ENCODE results near the gene PRIMA1.

The PRIMA1 gene

DNA sequence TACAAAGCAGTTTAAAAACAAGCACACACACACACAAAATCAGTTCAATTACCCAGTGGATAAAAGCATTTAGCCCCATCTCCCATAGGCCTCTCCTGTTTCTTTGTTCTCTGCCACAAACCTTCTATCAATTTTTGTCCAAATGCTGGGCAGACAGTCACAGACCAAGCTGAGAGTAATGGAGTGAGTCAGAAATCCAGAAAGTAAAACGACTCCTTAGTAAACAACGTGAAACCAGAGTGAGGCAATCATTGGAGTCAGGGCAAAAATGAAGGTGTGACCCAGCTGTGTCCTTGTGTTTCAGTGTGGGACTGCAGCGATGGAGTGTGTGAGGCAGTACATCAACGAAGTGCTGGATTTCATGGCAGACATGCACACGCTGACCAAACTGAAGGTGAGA is 102.0 kb downstream of the PRIMA1 start:
- no peak overlapping the region for H3K27ac ChIP-seq (ENCODE audit: low read length)
- no peak overlapping the region for H3K4me3 ChIP-seq (ENCODE audit: low read length)
- no peaks in the 10 kb centered on the region for H3K9me3 ChIP-seq (ENCODE audit: control insufficient read depth, low read depth, low read length)
- no peaks in the 10 kb centered on the region for H3K36me3 ChIP-seq (ENCODE audit: control insufficient read depth, low read depth, low read length)
- no peak overlapping the region for H3K9ac ChIP-seq (ENCODE audit: low read length)
- no peaks in the 10 kb centered on the region for H3K27me3 ChIP-seq (ENCODE audit: control insufficient read depth, insufficient read depth, low read length)
- peaks cover 44% of the 10 kb centered on the region for H3K4me1 ChIP-seq (ENCODE audit: control insufficient read depth, low read depth, low read length)

DNA sequence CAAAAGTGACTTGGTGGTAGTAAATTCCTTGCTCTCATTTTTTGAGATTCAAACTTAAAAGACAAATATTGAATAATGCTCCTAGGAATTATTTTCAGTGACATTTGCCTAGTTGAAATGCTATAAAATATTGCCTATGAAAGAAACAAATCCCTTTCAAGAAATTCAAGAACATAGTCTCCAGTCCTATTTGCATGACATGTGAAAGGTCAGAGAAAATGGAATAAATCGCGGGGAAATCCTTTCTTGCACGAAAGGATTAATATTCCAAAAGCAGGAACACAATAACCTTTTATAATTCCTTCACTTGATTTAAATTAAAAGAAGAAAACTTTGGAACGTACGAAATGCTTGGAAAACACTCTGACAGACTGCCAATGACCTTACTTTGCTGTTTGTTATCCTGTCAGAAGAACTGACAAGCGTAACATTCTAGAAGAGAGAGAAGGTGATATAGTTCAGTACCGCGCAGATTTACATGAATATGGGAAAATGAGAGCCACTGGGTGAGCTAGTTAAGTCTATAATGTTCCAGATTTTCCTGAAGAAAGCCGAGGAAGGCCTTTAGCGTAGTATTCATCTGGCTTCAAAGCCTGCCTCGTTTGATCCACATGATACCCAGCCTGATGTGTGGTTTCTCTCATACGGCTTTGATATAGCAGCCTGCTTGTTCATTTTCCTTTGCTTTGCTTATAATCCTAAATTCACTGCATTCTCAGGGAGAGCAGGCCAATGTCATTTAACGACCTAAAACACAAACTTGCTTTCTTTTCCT is 103.0 kb downstream of the PRIMA1 start:
- Histone ChIP-seq H3K9ac (ENCODE audit: low read length) (no peak overlapping the region), H3K27me3 (ENCODE audit: control insufficient read depth, insufficient read depth, low read length) (no peaks in the 10 kb centered on the region), H3K27ac (ENCODE audit: low read length) (no peak overlapping the region), H3K9me3 (ENCODE audit: control insufficient read depth, low read depth, low read length) (no peaks in the 10 kb centered on the region), H3K4me3 (ENCODE audit: low read length) (no peak overlapping the region), H3K36me3 (ENCODE audit: control insufficient read depth, low read depth, low read length) (no peaks in the 10 kb centered on the region), H3K4me1 (ENCODE audit: control insufficient read depth, low read depth, low read length) (peaks cover 44% of the 10 kb centered on the region)

DNA sequence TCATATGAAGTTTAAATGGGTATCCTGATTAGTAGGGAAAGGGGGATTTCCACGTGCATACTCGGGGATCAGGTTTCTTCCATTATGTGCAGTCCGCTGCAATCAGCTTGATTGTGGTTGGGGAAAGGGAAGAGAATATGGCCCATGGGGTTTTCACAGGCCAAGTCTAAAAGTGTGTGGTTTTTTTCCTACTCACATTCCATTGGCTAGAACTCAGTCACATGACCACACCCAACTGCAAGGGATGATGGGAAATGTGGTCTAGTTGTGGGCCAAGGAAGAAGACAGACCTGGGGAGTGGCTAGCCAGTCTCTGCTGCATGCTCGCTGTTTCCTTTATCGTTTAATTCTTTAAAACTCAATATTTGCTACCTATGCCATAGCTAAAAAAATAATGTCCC is 105.1 kb downstream of the PRIMA1 start:
- Histone ChIP-seq H3K4me1 (ENCODE audit: control insufficient read depth, low read depth, low read length) (peaks cover 29% of the 10 kb centered on the region), H3K9me3 (ENCODE audit: control insufficient read depth, low read depth, low read length) (no peaks in the 10 kb centered on the region), H3K27me3 (ENCODE audit: control insufficient read depth, insufficient read depth, low read length) (no peaks in the 10 kb centered on the region), H3K36me3 (ENCODE audit: control insufficient read depth, low read depth, low read length) (no peaks in the 10 kb centered on the region), H3K9ac (ENCODE audit: low read length) (no peak overlapping the region), H3K4me3 (ENCODE audit: low read length) (no peak overlapping the region), H3K27ac (ENCODE audit: low read length) (no peak overlapping the region)

DNA sequence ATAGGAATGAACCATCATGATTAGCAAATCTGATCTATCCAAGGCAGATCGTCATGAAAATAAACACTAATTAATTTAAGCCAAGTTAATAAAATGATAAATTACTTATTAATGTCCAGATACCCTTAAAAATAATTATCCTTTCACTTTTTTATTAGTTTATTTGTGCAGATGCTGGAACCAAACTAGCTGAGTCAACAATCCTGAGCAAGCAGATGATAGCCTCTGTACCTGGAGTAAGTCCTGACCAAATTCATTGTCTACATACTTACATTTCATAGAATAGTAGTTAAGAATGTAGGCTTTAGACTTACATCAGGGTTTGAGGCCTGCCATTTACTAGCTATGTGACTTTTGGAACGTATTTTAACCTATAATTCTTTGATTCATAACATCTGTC is 105.8 kb downstream of the PRIMA1 start:
- Histone ChIP-seq H3K36me3 (ENCODE audit: control insufficient read depth, low read depth, low read length) (no peaks in the 10 kb centered on the region), H3K4me1 (ENCODE audit: control insufficient read depth, low read depth, low read length) (peaks cover 21% of the 10 kb centered on the region), H3K27ac (ENCODE audit: low read length) (no peak overlapping the region), H3K9ac (ENCODE audit: low read length) (no peak overlapping the region), H3K9me3 (ENCODE audit: control insufficient read depth, low read depth, low read length) (no peaks in the 10 kb centered on the region), H3K4me3 (ENCODE audit: low read length) (no peak overlapping the region), H3K27me3 (ENCODE audit: control insufficient read depth, insufficient read depth, low read length) (no peaks in the 10 kb centered on the region)

DNA sequence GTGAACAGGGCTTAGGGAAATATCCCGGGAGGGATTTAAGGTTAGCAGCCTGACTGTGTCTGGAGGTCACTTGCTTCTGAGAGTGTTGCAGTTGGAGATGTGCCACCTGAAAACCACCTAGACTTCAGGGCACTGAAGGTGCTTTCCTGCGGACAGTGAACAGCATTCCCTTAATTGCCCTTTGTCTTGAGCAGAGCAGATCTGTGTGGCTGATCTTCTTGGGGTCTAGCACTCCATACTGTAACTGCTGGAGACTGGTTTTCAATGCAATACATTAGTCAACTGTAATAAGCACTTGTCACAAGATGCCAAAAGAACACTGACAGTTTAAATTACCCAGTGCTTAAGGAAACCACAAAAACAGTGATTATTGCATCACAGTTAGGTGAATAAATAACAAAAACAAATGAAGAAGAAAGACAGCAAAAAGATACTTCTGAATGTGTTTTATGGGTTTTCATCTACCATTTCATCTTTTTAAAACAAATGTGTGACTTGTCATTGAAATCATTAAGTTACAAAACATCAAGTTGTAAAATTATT is 111.8 kb downstream of the PRIMA1 start:
- Histone ChIP-seq H3K4me3 (ENCODE audit: low read length) (no peak overlapping the region), H3K9ac (ENCODE audit: low read length) (no peak overlapping the region), H3K27ac (ENCODE audit: low read length) (no peak overlapping the region), H3K27me3 (ENCODE audit: control insufficient read depth, insufficient read depth, low read length) (no peaks in the 10 kb centered on the region), H3K9me3 (ENCODE audit: control insufficient read depth, low read depth, low read length) (no peaks in the 10 kb centered on the region), H3K4me1 (ENCODE audit: control insufficient read depth, low read depth, low read length) (no peaks in the 10 kb centered on the region), H3K36me3 (ENCODE audit: control insufficient read depth, low read depth, low read length) (no peaks in the 10 kb centered on the region)

DNA sequence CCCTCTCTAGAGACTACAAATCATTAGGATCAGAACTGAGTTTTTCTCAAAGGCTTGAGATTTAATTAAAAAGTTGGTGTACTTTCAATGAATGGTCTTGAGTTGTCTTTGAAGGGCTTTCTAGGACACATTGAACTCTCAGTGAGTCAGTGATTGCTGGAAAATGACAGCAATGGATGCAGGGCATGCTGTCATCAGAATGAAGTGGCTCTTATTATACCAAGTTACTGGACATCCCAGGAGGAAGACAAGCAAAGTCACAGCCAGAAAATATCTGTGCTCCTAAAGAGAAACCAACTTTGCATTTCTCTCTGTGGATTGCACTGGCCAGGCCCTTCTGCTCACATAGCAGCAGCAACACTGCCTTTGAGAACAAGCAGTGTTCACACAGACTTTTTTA is 112.6 kb downstream of the PRIMA1 start:
- Histone ChIP-seq H3K27ac (ENCODE audit: low read length) (no peak overlapping the region), H3K36me3 (ENCODE audit: control insufficient read depth, low read depth, low read length) (no peaks in the 10 kb centered on the region), H3K9ac (ENCODE audit: low read length) (no peak overlapping the region), H3K9me3 (ENCODE audit: control insufficient read depth, low read depth, low read length) (no peaks in the 10 kb centered on the region), H3K4me1 (ENCODE audit: control insufficient read depth, low read depth, low read length) (no peaks in the 10 kb centered on the region), H3K27me3 (ENCODE audit: control insufficient read depth, insufficient read depth, low read length) (no peaks in the 10 kb centered on the region), H3K4me3 (ENCODE audit: low read length) (no peak overlapping the region)

DNA sequence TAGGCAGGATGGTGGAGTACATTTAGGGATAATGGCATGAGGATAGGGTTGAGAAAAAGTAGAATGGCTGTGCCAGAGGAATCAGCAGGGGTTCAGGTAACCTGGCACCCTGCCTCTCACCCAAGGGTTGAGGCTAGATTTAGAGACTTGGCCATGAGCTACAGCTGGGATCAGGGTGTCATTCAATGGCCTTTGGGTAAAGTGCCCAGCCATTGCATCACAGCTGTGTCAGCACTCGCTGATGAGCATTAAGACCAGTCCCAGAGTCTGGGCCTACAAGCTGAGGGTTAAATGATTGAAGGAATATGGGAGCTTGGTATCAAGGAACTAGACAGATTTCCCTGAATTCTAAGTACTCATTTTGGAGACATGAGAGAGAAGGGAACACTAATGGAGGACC is 113.9 kb downstream of the PRIMA1 start:
- H3K4me1 ChIP-seq (ENCODE audit: control insufficient read depth, low read depth, low read length): no peaks in the 10 kb centered on the region
- H3K9ac ChIP-seq (ENCODE audit: low read length): no peak overlapping the region
- no peak overlapping the region for H3K27ac ChIP-seq (ENCODE audit: low read length)
- no peaks in the 10 kb centered on the region for H3K9me3 ChIP-seq (ENCODE audit: control insufficient read depth, low read depth, low read length)
- H3K36me3 ChIP-seq (ENCODE audit: control insufficient read depth, low read depth, low read length): no peaks in the 10 kb centered on the region
- no peaks in the 10 kb centered on the region for H3K27me3 ChIP-seq (ENCODE audit: control insufficient read depth, insufficient read depth, low read length)
- H3K4me3 ChIP-seq (ENCODE audit: low read length): no peak overlapping the region

DNA sequence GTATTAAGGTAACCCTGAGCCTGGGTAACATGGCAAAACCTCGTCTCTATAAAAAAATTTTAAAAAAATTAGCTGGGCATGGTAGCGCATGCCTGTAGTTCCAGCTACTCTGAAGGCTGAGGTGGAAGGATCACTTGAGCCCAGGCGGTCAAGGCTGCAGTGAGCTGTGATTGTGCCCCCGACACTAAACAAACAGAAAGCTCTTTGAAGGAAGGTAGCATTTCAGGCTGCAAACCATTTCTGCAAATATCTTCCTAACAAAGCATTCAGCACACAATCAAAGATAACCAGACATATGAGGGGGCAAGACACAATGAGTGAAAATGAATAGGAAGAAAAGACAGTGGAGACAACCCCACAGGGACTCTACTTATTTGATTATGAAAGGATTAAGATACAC is 118.7 kb downstream of the PRIMA1 start:
- Histone ChIP-seq H3K27me3 (ENCODE audit: control insufficient read depth, insufficient read depth, low read length) (no peaks in the 10 kb centered on the region), H3K9ac (ENCODE audit: low read length) (no peak overlapping the region), H3K4me3 (ENCODE audit: low read length) (no peak overlapping the region), H3K4me1 (ENCODE audit: control insufficient read depth, low read depth, low read length) (no peaks in the 10 kb centered on the region), H3K36me3 (ENCODE audit: control insufficient read depth, low read depth, low read length) (no peaks in the 10 kb centered on the region), H3K9me3 (ENCODE audit: control insufficient read depth, low read depth, low read length) (peaks cover 10% of the 10 kb centered on the region), H3K27ac (ENCODE audit: low read length) (no peak overlapping the region)
